HG02763 (cell line): ENCODE measurements around the gene SYNPO2.

Experiments used
- ATAC-seq: cut with Tn5 transposase; IDR thresholded peaks from one replicate; pipeline ENCODE4 v1.9.1; 2021; ENCODE audit warnings: mild to moderate bottlenecking, moderate library complexity; ENCODE audit not compliant: unreplicated experiment

The SYNPO2 gene

GRCh38 chr4:119105605-119106004 is 217.0 kb downstream of the SYNPO2 start:
- no peak for ATAC-seq

DNA sequence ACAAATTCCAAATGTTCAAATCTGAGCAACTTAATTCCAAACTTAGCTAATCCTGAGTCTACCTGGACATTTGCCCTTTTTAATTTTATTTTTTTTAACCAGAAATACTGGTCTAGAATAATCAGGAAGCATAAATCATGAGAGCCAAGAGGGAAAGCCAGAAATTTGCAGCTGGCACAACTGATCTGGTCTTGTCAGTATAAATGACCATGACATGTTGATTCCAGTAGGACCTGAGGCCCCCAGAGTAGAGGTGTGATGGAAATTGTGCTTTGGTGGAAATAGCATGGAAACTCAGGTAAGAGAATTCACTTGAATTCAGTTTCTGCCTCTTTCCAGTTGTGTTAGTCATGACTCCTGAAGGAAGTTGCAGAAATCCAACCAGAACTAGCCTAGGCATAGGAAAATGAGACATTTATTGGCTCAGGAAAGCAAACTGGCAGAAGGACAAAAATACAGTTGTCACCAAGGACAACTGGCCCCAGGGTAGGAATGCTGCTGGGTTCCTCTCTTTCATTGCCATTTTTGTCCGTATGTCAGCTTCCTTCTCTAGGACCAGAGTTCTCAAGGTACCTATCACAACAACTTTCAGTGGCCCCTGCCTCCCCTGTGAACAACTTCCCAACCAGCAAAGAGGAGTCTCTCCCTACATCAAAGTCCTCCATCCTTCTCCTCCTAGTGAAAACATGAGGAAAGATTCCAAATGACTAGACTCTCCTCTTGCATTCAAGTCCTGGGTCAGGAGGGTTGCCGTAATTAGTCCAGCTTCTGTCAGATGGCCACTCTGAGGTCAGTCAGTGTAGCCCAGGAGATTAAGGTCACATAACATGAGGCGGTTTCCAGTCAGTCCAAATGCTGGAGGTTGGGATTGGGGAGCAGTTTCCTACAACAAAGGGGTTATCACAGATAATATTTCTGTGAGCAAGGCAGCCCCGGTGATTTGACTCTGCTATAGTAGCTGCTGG is 217.7 kb downstream of the SYNPO2 start:
- ATAC-seq: no peak

- ATAC-seq: no peak
Observed at GRCh38 chr4:119110121-119110520, 221.5 kb downstream of the SYNPO2 start.
